Loucy (cell line): ENCODE results near the gene ZNF57.

Source experiments
- EZH2phosphoT487 ChIP-seq: fragments of 200-600 bp; IDR thresholded peaks from 2 replicates; pipeline ENCODE4 v1.6.1; 2018; ENCODE audit warnings: antibody characterized with exemption, mild to moderate bottlenecking, moderate library complexity, borderline replicate concordance
- TF ChIP-seq, protein P1 (sequence below): fragments of 200-600 bp; sonication (generic); conservative IDR thresholded peaks from 2 replicates; pipeline ENCODE4 v1.5.1; 2014; ENCODE audit warnings: mild to moderate bottlenecking, antibody characterized with exemption, low read length

DNA sequence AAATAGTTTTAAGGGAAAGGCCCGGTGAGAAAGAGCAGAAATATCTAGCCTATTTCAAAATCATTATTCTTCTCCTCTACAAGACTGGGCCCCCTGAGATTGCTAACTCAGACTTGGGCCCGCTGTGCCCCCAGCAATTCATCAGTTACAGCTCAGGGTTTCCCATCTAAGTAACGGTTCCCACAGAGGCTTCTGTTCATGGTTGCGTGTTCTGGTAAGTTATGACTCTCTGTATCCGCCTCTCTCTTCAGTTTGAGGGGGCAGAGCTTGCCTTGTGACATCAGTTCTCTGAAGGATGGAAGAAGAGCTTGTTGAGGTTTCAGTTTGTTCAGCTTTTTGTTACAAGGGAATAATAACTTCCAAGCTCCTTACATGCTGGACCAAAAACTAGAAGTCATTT, 11.6 kb downstream of the ZNF57 start:
- TF ChIP-seq, protein P1, sequence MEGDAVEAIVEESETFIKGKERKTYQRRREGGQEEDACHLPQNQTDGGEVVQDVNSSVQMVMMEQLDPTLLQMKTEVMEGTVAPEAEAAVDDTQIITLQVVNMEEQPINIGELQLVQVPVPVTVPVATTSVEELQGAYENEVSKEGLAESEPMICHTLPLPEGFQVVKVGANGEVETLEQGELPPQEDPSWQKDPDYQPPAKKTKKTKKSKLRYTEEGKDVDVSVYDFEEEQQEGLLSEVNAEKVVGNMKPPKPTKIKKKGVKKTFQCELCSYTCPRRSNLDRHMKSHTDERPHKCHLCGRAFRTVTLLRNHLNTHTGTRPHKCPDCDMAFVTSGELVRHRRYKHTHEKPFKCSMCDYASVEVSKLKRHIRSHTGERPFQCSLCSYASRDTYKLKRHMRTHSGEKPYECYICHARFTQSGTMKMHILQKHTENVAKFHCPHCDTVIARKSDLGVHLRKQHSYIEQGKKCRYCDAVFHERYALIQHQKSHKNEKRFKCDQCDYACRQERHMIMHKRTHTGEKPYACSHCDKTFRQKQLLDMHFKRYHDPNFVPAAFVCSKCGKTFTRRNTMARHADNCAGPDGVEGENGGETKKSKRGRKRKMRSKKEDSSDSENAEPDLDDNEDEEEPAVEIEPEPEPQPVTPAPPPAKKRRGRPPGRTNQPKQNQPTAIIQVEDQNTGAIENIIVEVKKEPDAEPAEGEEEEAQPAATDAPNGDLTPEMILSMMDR = no peak
- no peak for TF ChIP-seq EZH2phosphoT487
